ENCODE measurements around the gene TAS2R60. TPM values are rescaled to one million over a fixed set of nuclear protein-coding genes. Genes with fewer than 3 reads are reported as not detected.

Gene TAS2R60
- total RNA-seq, 4 donors from 2014 or later: 0.82 TPM; not detected in 3

DNA sequence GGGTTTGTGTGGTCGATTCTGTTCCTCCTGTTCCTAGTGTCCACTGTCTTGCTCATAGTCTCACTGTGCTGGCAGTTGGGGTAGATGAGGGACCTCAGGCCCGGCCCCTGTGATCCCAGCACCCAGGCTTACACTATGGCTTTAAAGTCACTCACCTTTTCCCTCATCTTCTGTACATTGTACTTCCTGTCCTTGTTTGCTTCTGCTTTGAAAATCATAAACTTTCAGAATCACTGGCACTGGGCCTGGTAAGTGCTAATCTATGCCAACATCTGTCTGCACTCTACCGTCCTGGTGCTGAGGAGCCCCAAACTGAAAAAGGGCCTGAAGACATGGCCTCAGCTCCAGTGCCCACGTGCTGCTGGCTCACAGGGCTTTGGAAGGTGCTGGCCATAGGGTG lies 5.7 kb upstream of the TAS2R60 start:
- TF ChIP-seq, protein P1, sequence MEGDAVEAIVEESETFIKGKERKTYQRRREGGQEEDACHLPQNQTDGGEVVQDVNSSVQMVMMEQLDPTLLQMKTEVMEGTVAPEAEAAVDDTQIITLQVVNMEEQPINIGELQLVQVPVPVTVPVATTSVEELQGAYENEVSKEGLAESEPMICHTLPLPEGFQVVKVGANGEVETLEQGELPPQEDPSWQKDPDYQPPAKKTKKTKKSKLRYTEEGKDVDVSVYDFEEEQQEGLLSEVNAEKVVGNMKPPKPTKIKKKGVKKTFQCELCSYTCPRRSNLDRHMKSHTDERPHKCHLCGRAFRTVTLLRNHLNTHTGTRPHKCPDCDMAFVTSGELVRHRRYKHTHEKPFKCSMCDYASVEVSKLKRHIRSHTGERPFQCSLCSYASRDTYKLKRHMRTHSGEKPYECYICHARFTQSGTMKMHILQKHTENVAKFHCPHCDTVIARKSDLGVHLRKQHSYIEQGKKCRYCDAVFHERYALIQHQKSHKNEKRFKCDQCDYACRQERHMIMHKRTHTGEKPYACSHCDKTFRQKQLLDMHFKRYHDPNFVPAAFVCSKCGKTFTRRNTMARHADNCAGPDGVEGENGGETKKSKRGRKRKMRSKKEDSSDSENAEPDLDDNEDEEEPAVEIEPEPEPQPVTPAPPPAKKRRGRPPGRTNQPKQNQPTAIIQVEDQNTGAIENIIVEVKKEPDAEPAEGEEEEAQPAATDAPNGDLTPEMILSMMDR (IDR thresholded peaks at IDR 0.05; ENCODE audit: low read depth): no peak

DNA sequence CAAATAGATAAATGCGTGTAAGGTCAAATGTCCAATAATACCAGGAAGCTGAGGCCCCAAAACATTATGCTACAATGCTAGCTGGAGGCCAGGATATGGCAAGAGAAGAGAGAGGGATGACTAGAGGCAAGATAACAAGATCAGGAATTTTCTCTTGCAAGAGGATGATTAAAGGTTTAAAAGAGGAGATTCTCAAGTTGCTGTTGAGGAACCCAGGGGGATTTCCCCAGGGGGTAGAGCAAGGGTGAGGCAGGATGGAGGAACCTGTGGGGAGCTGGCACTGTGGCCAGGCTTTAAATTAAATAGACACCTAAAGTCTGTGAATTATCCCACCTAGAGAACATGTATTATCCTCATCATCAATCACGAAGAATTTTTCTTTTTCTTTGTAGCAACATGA lies 3.4 kb upstream of the TAS2R60 start:
- TF ChIP-seq, protein P1 (IDR thresholded peaks at IDR 0.05; ENCODE audit: low read depth): no peak

DNA sequence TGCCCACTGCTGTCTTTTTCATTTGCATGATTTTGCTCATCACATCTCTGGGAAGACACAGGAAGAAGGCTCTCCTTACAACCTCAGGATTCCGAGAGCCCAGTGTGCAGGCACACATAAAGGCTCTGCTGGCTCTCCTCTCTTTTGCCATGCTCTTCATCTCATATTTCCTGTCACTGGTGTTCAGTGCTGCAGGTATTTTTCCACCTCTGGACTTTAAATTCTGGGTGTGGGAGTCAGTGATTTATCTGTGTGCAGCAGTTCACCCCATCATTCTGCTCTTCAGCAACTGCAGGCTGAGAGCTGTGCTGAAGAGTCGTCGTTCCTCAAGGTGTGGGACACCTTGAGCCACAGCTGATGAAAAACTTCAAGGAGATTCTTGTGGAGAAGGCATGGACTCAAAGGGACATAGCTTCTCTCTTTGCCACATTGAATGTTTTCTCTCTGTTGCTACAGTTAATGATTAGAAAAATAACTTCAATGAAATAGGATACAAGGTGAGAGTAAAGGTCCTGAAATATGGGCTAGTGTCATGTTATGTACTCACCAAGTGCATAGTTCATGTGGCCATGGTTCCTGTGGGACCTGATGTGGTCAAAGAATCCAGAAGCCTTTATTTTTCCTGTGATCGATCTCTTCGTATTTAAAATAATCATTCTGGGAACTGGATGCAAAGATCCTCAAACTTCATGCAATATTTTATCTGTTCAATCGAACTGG lies 970 bp downstream of the TAS2R60 start:
- TF ChIP-seq, protein P1 (IDR thresholded peaks at IDR 0.05; ENCODE audit: low read depth): no peak

DNA sequence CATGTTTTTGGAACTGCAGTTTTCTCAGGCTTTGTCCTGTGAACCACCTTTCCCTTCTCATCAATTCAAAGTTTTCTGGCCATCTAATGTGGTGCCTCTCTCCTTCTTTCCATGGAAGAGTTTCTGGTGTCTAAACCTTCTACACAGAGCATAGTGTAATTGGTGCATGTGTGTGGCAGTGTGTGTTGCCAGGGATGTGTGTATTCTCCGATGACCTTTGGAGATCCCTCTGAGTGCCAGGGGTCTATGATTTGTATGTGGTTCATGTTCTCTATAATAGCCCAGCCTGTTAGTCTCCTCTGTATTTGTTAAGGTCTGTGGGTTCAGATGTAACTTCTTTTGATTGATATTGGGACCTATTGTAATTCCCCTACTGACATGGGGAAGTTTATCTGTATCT lies 1.5 kb downstream of the TAS2R60 start:
- TF ChIP-seq, protein P1 (IDR thresholded peaks at IDR 0.05; ENCODE audit: low read depth): no peak

DNA sequence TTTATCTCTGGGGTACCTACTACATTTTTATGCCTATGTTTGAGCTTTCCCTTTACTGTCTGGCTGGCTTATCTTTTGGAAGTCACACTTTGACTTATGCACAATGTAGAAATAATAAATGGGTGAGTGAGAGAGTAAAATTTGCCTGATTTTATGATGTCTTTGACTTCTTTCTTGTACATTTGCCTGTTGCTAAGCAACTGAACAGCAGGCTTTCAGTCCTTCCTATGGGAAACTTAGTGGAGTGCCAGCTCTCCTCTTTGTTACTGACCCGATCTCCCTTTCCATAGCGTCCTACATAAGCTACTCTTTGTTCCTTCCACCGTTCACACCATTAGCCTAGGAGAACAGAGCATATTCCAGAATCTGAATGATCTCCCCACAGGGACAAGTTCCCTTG lies 4.2 kb downstream of the TAS2R60 start:
- TF ChIP-seq, protein P1 (IDR thresholded peaks at IDR 0.05; ENCODE audit: low read depth): no peak

DNA sequence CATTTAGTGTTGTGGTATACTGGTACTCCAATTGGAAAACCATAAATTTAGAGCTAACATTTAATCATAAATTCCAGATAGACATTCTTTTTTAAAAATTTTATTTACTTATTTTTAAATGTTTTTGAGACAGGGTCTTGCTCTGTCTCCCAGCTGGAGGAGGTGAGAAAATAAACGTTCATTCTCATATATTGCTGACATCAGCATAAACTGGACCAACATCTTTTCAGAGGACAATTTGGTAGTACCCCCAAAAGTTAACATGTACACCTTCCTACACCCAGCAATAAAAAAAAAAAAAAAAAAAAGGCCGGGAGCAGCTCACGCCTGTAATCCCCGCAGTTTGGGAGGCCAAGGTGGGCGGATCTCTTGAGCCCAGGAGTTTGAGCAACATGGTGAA lies 5.2 kb downstream of the TAS2R60 start:
- TF ChIP-seq, protein P1 (IDR thresholded peaks at IDR 0.05; ENCODE audit: low read depth): no peak

DNA sequence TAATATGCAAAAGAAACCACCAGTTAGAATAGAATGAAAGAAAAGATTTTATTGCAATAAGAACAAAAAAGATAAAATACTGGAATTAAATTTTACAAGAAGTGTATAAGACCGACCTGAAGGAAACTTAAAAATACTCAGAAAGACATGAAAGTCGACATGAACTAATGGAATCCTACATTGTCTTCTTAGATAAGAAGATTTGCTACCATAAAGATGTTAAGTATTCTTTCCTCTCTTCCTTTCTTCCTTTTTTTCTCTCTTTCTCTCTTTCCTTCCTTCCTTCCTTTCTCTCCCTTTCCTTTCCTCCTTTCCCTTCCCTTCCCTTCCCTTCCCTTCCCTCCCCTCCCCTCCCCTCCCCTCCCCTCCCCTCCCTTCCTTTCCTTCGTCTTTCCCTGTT lies 6.5 kb downstream of the TAS2R60 start:
- TF ChIP-seq, protein P1 (IDR thresholded peaks at IDR 0.05; ENCODE audit: low read depth): no peak

Measured in subcutaneous adipose tissue (tissue), 4 donors.